T-helper 9 cell (primary cell): Measurements from ENCODE around the gene EMILIN1.

Experiments used
- DNase-seq: peaks from one replicate; pipeline ENCODE4 v3.0.0-alpha.2; 2020

Gene EMILIN1

DNA sequence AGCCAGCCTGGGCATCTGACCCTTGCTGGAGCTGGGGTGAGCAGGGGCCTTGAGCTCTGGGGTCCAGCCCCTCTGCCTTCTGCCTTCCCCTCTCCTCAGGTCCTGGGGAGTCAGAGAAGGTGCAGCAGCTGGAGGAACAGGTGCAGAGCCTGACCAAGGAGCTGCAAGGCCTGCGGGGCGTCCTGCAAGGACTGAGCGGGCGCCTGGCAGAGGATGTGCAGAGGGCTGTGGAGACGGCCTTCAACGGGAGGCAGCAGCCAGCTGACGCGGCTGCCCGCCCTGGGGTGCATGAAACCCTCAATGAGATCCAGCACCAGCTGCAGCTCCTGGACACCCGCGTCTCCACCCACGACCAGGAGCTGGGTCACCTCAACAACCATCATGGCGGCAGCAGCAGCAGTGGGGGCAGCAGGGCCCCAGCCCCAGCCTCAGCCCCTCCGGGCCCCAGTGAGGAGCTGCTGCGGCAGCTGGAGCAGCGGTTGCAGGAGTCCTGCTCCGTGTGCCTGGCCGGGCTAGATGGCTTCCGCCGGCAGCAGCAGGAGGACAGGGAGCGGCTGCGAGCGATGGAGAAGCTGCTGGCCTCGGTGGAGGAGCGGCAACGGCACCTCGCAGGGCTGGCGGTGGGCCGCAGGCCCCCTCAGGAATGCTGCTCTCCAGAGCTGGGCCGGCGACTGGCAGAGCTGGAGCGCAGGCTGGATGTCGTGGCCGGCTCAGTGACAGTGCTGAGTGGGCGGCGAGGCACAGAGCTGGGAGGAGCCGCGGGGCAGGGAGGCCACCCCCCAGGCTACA, 3.8 kb downstream of the EMILIN1 start:
- DNase-seq: no peak

DNA sequence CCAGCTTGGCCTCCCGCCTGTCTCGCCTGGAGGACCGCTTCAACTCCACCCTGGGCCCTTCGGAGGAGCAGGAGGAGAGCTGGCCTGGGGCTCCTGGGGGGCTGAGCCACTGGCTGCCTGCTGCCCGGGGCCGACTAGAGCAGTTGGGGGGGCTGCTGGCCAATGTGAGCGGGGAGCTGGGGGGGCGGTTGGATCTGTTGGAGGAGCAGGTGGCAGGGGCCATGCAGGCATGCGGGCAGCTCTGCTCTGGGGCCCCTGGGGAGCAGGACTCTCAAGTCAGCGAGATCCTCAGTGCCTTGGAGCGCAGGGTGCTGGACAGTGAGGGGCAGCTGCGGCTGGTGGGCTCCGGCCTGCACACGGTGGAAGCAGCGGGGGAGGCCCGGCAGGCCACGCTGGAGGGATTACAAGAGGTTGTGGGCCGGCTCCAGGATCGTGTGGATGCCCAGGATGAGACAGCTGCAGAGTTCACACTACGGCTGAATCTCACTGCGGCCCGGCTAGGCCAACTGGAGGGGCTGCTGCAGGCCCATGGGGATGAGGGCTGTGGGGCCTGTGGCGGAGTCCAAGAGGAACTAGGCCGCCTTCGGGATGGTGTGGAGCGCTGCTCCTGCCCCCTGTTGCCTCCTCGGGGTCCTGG, 4.5 kb downstream of the EMILIN1 start:
- no peak for DNase-seq

DNA sequence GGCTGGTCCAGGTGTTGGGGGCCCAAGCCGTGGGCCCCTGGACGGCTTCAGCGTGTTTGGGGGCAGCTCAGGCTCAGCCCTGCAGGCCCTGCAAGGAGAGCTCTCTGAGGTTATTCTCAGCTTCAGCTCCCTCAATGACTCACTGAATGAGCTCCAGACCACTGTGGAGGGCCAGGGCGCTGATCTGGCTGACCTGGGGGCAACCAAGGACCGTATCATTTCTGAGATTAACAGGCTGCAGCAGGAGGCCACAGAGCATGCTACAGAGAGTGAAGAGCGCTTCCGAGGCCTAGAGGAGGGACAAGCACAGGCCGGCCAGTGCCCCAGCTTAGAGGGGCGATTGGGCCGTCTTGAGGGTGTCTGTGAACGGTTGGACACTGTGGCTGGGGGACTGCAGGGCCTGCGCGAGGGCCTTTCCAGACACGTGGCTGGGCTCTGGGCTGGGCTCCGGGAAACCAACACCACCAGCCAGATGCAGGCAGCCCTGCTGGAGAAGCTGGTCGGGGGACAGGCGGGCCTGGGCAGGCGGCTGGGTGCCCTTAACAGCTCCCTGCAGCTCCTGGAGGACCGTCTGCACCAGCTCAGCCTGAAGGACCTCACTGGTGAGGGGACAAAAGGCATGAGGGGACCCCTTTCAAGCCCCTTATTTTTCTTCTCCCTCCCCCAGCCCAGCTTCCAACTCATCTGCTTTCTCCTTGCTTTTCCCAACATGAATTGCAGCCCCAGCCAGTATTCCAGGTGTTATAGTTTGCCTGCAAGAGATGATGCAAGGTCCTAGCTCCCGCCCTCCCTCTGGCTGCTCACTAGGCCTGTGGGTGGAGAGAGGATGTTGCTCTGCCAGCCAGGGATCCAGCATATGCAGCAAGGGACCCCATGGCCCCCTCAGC, 5.2 kb downstream of the EMILIN1 start:
- no peak for DNase-seq

DNA sequence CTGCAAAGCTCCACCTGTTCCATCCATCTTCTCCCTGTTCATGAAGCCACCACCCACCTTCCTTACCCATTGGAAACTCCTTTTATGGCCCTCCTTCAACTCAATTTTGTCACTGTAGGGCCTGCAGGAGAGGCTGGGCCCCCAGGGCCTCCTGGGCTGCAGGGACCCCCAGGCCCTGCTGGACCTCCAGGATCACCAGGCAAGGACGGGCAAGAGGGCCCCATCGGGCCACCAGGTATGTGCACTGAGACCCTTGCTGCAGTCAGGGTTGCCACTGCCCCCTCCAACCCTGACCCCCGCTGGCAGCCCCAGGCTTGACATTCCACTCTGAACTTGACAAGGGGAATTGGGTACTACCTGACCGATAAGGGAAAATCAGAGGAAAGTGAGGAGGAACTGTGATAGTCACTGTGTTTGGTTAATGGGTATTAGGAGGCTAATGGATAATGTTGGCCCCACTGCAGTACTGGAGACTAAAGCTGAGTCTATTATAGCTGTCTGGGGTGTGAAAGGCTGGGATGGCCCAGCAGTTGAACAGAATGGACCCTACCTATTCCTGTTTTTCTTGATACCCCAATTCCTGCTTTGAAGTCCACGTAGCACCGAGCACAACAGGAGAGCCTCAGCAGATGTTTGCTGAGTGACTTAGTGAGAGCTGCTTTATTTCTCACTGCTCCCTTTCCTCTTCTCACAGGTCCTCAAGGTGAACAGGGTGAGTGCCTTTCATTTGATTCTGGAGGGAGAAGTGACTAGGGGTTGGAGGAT, 6.1 kb downstream of the EMILIN1 start:
- DNase-seq: no peak

DNA sequence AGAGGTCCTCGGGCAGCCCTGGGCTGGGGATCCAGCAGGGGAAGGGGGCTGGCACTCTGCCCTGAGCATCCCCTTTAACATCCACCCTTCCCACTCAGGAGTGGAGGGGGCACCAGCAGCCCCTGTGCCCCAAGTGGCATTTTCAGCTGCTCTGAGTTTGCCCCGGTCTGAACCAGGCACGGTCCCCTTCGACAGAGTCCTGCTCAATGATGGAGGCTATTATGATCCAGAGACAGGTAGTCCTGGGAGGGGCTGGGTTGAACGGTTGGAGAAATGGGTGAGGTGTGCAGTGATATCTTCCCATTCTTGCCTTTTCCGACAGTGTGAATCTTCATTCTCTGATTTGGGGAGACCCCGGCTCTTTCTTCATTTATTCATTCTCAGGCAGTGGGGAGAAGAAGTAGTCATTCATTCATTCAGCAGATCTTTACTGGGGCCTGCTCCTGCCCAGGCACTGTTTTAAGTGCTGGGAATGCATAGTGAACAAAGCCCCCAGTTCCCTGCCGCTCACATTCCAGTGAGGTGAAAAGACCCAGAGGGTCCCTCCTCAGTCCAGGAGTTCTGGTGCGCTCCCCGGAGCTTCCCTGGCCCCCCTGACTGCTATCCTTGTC, 6.8 kb downstream of the EMILIN1 start:
- no peak for DNase-seq

DNA sequence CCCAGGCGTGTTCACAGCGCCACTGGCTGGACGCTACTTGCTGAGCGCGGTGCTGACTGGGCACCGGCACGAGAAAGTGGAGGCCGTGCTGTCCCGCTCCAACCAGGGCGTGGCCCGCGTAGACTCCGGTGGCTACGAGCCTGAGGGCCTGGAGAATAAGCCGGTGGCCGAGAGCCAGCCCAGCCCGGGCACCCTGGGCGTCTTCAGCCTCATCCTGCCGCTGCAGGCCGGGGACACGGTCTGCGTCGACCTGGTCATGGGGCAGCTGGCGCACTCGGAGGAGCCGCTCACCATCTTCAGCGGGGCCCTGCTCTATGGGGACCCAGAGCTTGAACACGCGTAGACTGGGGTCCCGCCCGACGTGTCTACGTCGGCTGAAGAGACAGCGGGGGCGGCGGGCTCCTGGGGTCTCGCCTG, 7.3 kb downstream of the EMILIN1 start:
- DNase-seq: no peak

DNA sequence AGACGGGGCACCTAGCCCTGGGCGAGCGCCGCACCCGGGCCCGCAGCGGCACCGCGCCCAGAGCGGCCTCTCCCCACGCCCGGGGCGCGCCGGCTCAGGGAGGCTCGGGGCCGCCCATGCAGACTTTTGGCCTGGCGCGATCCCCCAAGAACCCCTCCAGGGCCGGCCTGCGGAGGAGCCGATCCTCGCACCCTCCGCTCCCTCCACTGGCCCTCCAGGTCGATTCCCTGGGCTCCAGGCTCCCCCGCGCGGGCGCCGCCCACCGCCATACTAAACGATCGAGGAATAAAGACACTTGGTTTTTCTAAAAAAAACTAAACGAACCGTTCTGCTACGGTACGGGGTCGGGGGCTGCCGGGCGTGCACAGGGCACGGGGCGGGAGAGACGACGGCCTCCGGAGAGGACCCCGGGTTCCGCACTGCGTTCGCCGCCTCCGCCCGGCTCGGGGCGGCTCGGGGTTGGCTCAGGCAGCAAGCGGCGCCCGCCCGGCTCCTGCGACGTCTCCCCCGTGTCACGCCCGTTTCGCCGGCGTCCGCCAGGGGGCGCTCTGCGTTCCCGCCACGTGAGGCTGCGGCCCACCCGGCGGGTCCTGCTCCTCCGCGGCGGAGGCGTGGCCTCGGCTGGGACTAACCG, 7.8 kb downstream of the EMILIN1 start:
- DNase-seq: peak; percentile 97

DNA sequence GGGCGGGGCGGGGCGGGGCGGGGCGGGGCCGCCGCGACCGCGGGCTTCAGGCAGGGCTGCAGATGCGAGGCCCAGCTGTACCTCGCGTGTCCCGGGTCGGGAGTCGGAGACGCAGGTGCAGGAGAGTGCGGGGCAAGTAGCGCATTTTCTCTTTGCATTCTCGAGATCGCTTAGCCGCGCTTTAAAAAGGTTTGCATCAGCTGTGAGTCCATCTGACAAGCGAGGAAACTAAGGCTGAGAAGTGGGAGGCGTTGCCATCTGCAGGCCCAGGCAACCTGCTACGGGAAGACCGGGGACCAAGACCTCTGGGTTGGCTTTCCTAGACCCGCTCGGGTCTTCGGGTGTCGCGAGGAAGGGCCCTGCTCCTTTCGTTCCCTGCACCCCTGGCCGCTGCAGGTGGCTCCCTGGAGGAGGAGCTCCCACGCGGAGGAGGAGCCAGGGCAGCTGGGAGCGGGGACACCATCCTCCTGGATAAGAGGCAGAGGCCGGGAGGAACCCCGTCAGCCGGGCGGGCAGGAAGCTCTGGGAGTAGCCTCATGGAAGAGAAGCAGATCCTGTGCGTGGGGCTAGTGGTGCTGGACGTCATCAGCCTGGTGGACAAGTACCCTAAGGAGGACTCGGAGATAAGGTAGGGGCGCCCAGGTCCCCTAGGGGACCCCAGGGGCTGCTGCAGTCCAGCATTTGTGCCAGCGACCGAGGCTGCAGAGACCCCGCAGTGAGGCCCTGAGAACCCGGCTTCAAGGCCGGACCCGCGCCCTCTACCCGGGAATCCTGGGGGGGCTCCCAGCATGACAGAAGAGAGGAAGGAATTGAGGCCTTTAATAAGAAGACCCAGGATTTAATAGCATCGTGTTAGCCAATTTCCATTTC, 8.5 kb downstream of the EMILIN1 start, which contains the start of gene KHK:
KHK (plus strand) TSS at position 49 of the 870 bp plus-strand sequence; CDS start at position 537, 488 bp downstream.
- no peak for DNase-seq

DNA sequence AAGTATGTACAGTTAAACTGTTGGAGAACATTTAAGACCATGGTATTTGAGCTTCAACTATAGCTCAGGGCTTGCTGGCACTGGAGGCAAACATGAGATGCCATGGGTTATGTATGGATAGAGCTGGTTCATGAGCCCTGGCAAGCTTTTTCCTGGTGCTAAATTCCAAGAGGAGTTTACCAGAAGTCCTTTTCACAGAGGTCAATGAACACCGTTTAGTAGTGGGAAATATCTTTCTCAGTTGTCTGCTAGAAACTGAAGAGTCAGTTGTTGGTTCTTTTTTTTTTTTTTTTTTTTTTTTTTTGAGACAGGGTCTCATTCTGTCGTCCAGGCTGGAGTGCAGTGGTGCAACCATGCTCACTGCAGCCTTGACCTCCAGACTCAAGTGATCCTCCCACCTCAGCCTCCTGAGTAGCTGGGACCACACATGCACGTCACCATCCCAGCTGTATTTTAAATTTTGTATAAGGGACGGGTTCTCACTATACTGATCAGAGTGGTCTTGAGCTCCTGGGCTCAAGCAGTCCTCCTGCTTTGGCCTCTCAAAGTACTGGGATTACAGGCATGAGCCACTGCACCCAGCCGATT, 9.5 kb downstream of the EMILIN1 start:
- no peak for DNase-seq

DNA sequence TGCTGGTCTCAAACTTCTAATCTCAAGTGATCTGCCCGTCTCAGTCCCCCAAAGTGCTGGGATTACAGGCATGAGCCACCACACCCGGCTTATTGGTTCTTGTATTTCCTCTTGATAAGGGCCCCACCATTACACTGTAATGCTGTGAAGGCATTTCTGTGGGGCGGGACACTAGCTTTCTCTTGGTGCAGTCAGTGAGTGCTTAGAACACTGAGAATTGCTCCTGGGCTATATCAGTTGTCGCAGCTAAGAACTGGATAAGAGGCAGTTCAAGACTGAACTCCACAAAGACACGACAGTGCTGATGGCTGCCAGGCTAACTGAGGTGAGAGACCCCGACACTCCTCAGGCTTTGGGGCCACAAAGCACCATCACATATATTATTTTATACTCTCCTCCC, 10.2 kb downstream of the EMILIN1 start:
- DNase-seq: no peak

DNA sequence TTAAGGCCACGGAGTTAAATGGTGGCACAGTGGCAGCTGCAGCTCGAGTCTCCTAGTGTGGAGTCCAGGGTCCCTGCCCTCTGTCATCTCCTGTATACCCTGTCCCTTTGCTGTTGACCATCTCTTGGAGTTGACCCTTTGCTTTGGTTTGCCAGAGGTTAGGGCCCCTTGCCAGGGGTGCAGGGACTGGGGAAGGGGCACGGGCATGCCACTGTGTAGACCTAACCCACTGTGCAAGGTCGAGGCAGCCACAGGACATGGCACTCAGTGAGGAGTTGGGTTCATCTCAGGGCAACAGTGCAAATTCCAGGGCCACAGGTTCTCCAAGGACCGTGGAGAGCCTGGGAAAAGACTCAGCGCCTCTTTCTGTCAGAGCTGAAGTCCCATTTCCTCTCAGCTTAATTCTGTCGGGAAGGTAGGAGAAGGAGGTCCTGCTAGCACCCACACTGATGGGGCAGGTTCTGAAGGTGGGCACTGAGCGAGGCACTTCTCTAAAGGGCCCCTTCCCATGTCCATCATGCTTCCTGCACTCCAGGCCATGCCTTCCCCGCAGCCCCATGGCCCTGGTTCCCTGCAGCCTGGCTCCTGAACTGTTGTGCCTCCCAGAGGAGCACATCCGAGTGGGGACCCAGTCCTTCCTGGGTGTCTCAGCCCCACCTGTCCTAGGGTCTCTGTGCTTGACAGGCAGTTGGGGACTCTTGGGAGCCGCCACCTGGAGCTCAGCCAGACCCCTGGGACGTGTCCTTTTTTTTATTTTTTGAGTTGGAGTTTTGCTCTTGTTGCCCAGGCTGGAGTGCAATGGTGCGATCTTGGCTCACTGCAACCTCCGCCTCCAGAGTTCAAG, 10.9 kb downstream of the EMILIN1 start:
- no peak for DNase-seq

DNA sequence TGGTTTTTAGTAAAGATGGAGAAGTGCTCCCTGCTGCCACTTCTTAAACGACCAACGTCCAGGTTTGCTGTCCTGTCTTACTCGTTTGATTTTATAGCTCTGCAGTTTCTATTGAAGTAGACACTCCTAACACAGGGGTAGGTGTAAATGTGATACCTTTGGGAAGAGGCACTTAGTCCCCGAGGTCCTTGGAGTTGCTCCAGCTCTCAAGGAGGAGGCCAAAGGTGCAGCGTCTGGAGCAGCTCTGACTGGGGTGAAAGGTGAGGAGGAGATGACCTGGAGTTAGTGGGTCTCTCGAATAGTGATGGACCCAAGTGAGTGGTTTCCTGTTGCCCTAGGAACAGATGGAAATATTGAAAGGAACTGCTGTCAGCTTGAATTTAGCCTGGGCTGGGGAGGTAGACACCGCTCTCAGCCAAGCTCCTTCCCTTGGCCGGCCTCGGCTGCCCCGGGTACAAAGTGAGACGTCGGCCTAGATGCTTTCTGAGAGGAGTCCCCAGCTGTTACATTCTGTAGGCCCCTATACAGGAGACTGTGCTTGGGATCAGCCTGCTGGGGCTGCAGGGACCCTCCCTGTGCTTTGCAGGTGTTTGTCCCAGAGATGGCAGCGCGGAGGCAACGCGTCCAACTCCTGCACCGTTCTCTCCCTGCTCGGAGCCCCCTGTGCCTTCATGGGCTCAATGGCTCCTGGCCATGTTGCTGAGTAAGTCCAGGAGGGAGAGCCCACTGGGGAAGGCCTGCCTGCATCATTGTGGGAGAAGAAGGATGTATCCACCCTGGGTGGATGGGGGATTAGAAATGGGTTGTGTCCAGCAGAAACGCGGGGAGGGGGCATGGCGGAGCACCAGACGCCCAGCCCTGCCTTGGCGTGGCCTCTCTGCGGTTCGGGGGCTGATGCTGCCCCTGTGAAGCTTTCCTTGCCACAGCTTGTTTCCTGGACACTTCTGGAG, 13.6 kb downstream of the EMILIN1 start:
- no peak for DNase-seq

DNA sequence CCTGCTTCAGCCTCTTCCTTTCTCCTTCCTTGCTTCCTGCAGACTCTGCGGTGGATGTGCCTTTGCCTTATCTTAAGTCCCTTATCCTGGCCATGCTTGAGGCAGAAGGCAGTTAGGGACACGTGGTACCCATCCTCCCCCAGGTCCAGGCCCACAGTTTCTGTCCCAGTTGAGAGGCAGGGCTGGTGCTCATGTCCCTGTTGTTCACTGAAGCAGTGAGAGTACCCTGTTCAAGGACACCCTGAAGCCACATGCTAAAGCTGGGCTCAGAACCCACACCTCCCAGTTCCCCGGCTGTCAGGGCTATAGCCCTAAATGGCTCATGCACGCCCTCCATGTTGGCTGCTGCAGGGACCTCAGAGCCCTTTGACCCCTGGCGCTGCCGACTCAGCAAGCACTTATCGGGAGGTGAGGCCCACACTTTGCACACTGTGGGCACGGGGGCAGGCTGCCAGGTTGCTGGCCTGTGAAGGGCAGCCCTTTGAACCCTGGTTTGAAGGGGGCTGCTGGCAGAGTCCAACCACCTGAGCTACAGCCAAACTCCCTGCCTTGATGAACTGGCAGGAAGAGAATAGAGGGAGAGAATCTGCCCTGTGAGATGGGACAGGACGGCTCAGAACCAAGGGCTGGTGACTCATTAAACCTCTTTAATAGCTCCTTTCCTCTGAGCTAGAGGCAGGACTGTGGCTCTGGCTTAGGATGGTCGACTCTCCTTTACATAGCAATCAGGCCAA, 14.4 kb downstream of the EMILIN1 start:
- no peak for DNase-seq

DNA sequence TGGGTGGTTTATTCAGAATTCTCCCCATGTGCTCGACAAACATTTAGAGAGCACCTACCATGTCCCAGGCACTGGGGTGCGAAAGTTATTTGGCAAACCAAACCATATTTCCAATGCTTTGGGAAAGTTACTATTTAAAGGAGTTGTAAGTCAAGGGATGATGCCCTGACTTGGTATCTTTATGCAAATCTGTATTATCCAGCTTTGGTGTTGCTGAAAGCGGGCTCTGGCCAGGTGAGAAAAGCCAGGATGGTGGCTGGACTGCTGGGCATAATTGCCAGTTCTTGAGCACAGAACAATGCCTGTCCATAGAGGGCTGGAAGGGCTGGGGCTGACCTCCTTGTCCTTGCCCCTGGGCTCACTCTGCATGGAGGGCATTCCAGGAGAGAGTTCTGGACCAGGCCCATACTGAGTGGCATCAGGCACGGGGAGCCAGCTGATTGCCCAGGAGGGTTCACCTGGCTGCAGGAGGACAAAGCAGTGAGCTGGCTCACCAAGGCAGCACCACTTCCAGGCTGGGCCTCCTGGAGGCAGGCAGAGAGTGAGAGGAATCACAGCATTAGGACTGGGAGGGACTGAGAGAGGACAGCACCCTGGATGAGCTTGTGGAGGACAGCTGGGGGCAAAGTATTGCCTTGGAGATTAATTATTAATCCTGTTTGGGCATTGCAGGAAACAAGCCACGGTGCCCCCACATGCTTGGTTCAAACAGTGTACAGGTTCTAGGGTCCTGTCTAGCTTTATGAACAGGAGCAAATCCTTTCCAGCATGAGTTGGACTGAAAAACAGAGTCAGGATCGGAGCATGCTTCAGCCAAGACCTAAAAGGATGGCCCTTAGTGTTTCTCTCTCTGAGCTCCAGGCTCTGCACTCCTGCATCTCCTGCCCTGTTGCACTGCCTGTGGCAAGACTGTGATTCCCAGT, 15.3 kb downstream of the EMILIN1 start:
- no peak for DNase-seq

DNA sequence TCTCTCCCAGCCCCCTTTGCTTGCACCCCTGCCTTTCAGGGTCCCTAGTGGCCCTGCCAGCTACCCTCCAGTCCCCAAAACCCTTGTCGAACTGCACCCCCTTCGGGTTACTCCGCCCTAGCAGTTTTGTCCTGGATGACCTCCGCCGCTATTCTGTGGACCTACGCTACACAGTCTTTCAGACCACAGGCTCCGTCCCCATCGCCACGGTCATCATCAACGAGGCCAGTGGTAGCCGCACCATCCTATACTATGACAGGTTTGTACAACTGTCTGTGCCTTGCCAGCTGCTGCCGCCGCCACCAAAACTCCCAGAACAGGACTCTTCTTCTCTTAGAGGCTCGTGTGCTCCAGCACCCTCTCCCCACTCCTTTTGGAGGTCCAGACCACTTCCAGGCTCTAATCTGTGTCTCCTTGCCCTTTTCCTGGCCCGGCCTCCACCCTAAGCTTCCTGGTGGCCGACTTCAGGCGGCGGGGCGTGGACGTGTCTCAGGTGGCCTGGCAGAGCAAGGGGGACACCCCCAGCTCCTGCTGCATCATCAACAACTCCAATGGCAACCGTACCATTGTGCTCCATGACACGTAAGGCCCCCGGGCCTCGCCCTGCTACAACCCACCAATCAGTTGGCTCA, 16.1 kb downstream of the EMILIN1 start:
- no peak for DNase-seq

DNA sequence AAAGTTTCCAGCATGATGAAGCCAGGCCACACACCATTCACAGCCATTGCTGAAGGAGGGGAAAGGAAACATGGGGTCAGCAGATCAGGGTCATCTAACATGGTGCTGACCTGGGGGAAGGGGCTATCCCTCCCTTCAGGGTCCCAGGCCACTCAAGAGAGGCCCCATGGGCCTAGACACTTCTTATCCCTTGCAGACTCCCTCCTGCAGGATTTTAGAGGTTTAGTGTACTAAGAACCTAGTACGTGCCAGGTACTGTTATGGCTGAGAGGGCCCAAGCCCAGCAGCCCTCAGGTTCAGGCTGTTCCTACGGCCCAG, 17.0 kb downstream of the EMILIN1 start:
- no peak for DNase-seq
